Calu3 (cell line): ENCODE data around the gene TMEM8B. TPM values are rescaled to one million over a fixed set of nuclear protein-coding genes. Genes with fewer than 3 reads are reported as not detected.

Experiments used
- BruUV-seq: library from RNA; stranded (reverse); fragments of 400-500 nt; replicated peaks from 2 replicates; lab custom pipeline; 2021; lab: Mats Ljungman, UMichigan
- CTCF ChIA-PET: fragments of 300-600 bp; sonication (Branson Sonifier 250); formaldehyde crosslinking; loops from one replicate; lab custom pipeline; 2022; ENCODE audit warnings: antibody characterized with exemption; lab: Charles Lee
- DNase-seq: peaks from one replicate; pipeline ENCODE4 v3.0.0; 2022
- H3K27ac Mint-ChIP-seq: one replicate; pipeline ENCODE4 v1.8.0; 2022; ENCODE audit warnings: mixed read lengths; ENCODE audit not compliant: unreplicated experiment
- H3K27me3 Mint-ChIP-seq: one replicate; pipeline ENCODE4 v1.8.0; 2022; ENCODE audit warnings: mixed read lengths; ENCODE audit not compliant: unreplicated experiment
- H3K36me3 Mint-ChIP-seq: one replicate; pipeline ENCODE4 v1.8.0; 2022; ENCODE audit warnings: mild to moderate bottlenecking, moderate library complexity, mixed read lengths; ENCODE audit not compliant: insufficient read depth, unreplicated experiment
- H3K4me1 Mint-ChIP-seq: one replicate; pipeline ENCODE4 v1.8.0; 2022; ENCODE audit warnings: mild to moderate bottlenecking, low read depth, mixed read lengths; ENCODE audit not compliant: unreplicated experiment
- H3K4me3 Mint-ChIP-seq: one replicate; pipeline ENCODE4 v1.8.0; 2022; ENCODE audit warnings: mild to moderate bottlenecking, low read depth, moderate library complexity, mixed read lengths; ENCODE audit not compliant: unreplicated experiment
- H3K9me3 Mint-ChIP-seq: one replicate; pipeline ENCODE4 v1.8.0; 2022; ENCODE audit warnings: low read depth, mixed read lengths; ENCODE audit not compliant: unreplicated experiment
- CTCF ChIP-seq: fragments of 200-600 bp; IDR thresholded peaks from one replicate; pipeline ENCODE4 v1.8.0; 2022; ENCODE audit warnings: antibody characterized with exemption; ENCODE audit not compliant: unreplicated experiment
- intact Hi-C: fragments of 100-400 bp; cut with micrococcal nuclease; formaldehyde crosslinking; loops from one replicate; pipeline ENCODE4 v1.10.0; 2022; ENCODE audit not compliant: unreplicated experiment
- total RNA-seq: library from RNA; stranded (reverse); gene quantifications from 2 replicates; pipeline ENCODE4 v1.2.3, GENCODE V29; 2022

Gene TMEM8B
- total RNA-seq, 1 experiment from 2014 or later, result 2.5 TPM

GRCh38 chr9:35840881-35841644 lies 12.0 kb downstream of the TMEM8B start:
- no TSS peak for BruUV-seq
- CTCF ChIA-PET, result no interaction called here
- Mint-ChIP-seq H3K4me3 (no peak overlapping the region), H3K27me3 (peaks cover 17% of the 10 kb centered on the region), H3K4me1 (peaks cover 11% of the 10 kb centered on the region), H3K36me3 (no peaks in the 10 kb centered on the region), H3K27ac (no peak overlapping the region), H3K9me3 (no peaks in the 10 kb centered on the region)
- no peak for TF ChIP-seq CTCF
- intact Hi-C loops, result no loop called here
- no peak for DNase-seq

- Mint-ChIP-seq H3K36me3 (no peaks in the 10 kb centered on the region), H3K27me3 (peaks cover 17% of the 10 kb centered on the region), H3K4me3 (no peak overlapping the region), H3K9me3 (no peaks in the 10 kb centered on the region), H3K4me1 (peaks cover 11% of the 10 kb centered on the region), H3K27ac (no peak overlapping the region)
- DNase-seq, result no peak
- no TSS peak for BruUV-seq
- intact Hi-C loops, result no loop called here
- CTCF ChIA-PET, result no interaction called here
- no peak for TF ChIP-seq CTCF
Observed at GRCh38 chr9:35841645-35841900, 12.5 kb downstream of the TMEM8B start.

GRCh38 chr9:35842020-35842745 lies 13.2 kb downstream of the TMEM8B start:
- BruUV-seq, result no TSS peak
- H3K4me3 Mint-ChIP-seq, result no peak overlapping the region
- H3K9me3 Mint-ChIP-seq, result no peaks in the 10 kb centered on the region
- CTCF ChIA-PET, result interaction anchor here (0.5 kb wide), 1 partner anchor 65 kb away, joined by 4 read pairs; no protein-coding TSS in a partner anchor
- peaks cover 17% of the 10 kb centered on the region for H3K27me3 Mint-ChIP-seq
- H3K27ac Mint-ChIP-seq, result no peak overlapping the region
- no peaks in the 10 kb centered on the region for H3K36me3 Mint-ChIP-seq
- intact Hi-C loops, result no loop called here
- no peak for TF ChIP-seq CTCF
- DNase-seq, result no peak
- peaks cover 11% of the 10 kb centered on the region for H3K4me1 Mint-ChIP-seq

- no peaks in the 10 kb centered on the region for H3K9me3 Mint-ChIP-seq
Observed at GRCh38 chr9:35842795-35843194, 13.8 kb downstream of the TMEM8B start.

More at GRCh38 chr9:35842795-35843194, 13.8 kb downstream of the TMEM8B start:
- DNase-seq, result no peak
- CTCF ChIA-PET, result interaction anchor here (0.5 kb wide), 1 partner anchor 66 kb away, joined by 4 read pairs; no protein-coding TSS in a partner anchor
- no peak overlapping the region for H3K4me3 Mint-ChIP-seq
- no TSS peak for BruUV-seq
- intact Hi-C loops, result no loop called here
- no peak overlapping the region for H3K27ac Mint-ChIP-seq
- peaks cover 11% of the 10 kb centered on the region for H3K4me1 Mint-ChIP-seq
- peaks cover 17% of the 10 kb centered on the region for H3K27me3 Mint-ChIP-seq
- TF ChIP-seq CTCF, result no peak
- H3K36me3 Mint-ChIP-seq, result no peaks in the 10 kb centered on the region
